Measurements from ENCODE around the gene HOXD4. TPM values are rescaled to one million over a fixed set of nuclear protein-coding genes. Genes with fewer than 3 reads are reported as not detected.

HOXD4 gene
- total RNA-seq, 4 donors from 2014 or later = 1.5 to 20.7 (median 6.4) TPM

DNA sequence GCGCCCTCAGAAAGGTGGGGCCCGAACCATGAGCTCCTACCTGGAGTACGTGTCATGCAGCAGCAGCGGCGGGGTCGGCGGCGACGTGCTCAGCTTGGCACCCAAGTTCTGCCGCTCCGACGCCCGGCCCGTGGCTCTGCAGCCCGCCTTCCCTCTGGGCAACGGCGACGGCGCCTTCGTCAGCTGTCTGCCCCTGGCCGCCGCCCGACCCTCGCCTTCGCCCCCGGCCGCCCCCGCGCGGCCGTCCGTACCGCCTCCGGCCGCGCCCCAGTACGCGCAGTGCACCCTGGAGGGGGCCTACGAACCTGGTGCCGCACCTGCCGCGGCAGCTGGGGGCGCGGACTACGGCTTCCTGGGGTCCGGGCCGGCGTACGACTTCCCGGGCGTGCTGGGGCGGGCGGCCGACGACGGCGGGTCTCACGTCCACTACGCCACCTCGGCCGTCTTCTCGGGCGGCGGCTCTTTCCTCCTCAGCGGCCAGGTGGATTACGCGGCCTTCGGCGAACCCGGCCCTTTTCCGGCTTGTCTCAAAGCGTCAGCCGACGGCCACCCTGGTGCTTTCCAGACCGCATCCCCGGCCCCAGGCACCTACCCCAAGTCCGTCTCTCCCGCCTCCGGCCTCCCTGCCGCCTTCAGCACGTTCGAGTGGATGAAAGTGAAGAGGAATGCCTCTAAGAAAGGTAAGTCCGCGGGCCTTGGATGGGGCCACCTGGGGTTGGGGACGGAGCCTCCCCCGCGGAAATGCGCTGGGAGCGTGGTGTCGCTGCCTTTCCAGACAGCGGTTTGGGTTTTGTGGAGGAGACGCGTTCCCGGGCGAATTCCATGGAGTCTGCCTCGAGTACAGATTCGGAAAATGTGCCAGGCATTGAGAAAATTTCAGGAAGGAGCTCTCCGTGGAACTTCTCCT, 37.7 kb downstream of the HOXD4 start:
- TF ChIP-seq, protein P1, sequence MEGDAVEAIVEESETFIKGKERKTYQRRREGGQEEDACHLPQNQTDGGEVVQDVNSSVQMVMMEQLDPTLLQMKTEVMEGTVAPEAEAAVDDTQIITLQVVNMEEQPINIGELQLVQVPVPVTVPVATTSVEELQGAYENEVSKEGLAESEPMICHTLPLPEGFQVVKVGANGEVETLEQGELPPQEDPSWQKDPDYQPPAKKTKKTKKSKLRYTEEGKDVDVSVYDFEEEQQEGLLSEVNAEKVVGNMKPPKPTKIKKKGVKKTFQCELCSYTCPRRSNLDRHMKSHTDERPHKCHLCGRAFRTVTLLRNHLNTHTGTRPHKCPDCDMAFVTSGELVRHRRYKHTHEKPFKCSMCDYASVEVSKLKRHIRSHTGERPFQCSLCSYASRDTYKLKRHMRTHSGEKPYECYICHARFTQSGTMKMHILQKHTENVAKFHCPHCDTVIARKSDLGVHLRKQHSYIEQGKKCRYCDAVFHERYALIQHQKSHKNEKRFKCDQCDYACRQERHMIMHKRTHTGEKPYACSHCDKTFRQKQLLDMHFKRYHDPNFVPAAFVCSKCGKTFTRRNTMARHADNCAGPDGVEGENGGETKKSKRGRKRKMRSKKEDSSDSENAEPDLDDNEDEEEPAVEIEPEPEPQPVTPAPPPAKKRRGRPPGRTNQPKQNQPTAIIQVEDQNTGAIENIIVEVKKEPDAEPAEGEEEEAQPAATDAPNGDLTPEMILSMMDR (IDR thresholded peaks at IDR 0.05; ENCODE audit: low read depth) = no peak

DNA sequence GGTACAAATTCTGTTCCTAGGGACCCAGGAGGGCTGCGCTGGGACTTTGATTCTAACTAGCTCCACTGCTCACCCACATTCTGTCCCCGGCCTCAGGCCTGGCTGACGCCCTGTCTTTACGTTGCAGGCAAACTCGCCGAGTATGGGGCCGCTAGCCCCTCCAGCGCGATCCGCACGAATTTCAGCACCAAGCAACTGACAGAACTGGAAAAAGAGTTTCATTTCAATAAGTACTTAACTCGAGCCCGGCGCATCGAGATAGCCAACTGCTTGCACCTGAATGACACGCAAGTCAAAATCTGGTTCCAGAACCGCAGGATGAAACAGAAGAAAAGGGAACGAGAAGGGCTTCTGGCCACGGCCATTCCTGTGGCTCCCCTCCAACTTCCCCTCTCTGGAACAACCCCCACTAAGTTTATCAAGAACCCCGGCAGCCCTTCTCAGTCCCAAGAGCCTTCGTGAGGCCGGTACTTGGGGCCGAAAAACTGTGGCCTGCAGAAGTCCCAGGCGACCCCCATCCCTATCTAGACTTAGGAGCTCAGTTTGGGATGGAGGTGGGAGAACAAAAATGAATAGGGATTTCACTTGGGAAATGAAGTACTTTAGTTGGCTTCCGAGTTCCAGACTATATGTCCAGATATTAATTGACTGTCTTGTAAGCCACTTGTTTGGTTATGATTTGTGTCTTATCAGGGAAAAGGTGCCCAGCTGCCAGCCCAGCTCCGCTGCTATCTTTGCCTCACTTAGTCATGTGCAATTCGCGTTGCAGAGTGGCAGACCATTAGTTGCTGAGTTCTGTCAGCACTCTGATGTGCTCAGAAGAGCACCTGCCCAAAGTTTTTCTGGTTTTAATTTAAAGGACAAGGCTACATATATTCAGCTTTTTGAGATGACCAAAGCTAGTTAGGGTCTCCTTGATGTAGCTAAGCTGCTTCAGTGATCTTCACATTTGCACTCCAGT, 38.6 kb downstream of the HOXD4 start:
- TF ChIP-seq, protein P1 (IDR thresholded peaks at IDR 0.05; ENCODE audit: low read depth) = no peak

DNA sequence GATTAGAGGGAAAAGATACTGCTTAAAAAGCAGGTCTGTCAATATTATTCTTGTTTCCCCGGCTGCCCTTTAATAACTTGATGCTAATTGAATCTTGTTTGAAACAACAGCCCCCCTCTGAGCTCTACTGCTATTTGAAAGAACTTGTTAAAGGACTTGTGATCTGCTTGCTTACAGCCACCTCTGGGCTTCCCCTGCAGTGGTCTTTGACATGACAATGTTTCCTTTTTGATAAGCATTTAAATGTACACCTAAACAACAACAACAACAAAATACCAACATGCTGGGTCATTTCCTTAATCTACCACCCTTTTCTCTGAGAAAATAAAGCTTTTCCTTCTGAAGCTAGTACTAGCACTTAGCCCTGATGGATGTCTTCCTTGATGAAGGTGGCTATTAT, 41.0 kb downstream of the HOXD4 start:
- TF ChIP-seq, protein P1 (IDR thresholded peaks at IDR 0.05; ENCODE audit: low read depth) = no peak

DNA sequence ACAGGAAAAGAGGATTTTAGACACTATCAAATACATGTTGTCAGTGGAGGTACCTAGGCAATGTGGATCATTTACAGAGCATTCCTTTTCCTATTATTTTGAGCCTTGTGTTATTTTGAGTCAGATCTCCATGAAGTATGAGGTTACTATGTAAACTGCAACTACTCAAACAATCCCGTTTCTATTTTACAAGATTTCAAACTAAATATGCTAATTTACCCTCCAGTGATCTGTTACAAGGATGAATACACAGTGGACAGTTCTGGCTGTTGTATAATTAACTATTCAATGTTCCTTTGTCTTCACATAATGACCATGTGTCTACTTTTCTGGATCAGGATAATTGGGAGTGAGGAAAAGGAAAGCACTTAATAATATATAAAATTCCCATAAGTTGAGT, 41.7 kb downstream of the HOXD4 start:
- TF ChIP-seq, protein P1 (IDR thresholded peaks at IDR 0.05; ENCODE audit: low read depth) = no peak

DNA sequence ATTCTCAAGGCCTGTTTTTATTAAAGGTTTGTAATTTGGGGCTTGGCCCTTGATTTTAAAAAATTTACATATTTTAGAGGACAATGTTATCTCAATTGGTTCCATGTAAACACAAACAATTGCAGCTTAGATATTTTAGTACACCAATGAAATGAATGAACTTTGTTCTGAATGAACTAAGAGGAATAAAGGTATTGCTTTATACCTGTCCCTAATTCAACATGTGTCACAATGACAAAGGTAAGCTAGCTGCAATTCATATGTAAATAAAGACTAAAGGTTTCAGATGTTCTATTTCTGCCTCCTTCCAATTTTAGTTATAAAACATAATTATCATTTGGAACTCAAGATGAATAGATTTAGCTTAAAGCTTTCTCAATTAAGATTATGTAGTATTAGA, 48.6 kb downstream of the HOXD4 start:
- TF ChIP-seq, protein P1 (IDR thresholded peaks at IDR 0.05; ENCODE audit: low read depth) = no peak

DNA sequence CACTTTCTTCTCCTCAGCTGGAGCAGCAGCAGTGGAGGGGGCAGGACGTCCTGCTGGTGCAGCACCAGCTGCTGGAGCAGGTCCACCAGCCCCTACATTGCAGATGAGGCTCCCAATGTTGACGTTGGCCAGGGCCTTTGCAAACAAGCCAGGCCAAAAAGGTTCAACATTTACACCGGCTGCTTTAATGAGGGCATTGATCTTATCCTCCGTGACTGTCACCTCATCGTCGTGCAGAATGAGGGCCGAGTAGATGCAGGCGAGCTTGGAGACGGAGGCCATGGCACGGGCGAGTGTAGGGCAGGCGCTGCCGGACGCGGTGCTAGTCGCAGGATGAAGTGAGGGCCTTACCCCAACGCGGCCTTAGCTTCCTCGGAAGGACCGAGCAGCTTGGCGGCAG, 49.6 kb downstream of the HOXD4 start:
- TF ChIP-seq, protein P1 (IDR thresholded peaks at IDR 0.05; ENCODE audit: low read depth) = no peak

DNA sequence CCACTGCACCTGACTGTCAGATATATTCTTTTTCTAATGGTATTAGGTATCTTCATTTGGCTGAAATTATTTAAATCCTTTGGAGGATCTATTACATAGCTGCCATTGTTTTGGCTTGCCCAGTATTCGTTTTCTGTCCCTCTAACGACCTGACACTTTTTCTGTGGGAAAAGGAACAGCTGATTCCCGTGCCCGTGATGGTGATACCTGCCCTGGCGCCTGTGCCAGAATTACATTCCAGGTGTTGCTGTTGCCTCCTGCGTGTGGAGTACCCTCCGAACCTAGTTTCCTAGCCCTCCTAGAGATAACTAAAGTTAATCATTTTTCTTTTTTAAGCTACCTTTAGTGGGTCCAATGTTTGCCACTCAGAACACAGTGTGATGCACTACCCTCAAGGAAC, 51.1 kb downstream of the HOXD4 start:
- TF ChIP-seq, protein P1 (IDR thresholded peaks at IDR 0.05; ENCODE audit: low read depth) = no peak

All from subcutaneous adipose tissue (tissue), 4 donors.